GM23248 (cell line): Measurements from ENCODE around the gene SCAMP4.

Experiments used
- EZH2 ChIP-seq: fragments of 200-600 bp; sonication (generic); IDR thresholded peaks from 2 replicates; pipeline ENCODE4 v1.6.1; 2018; ENCODE audit warnings: antibody characterized with exemption, mild to moderate bottlenecking; ENCODE audit not compliant: insufficient read depth, poor library complexity, severe bottlenecking
- EZH2phosphoT487 ChIP-seq: fragments of 200-600 bp; sonication (generic); IDR thresholded peaks from 2 replicates; pipeline ENCODE4 v1.6.1; 2018; ENCODE audit warnings: antibody characterized with exemption, moderate library complexity, mild to moderate bottlenecking, low read depth; ENCODE audit not compliant: insufficient read depth

DNA sequence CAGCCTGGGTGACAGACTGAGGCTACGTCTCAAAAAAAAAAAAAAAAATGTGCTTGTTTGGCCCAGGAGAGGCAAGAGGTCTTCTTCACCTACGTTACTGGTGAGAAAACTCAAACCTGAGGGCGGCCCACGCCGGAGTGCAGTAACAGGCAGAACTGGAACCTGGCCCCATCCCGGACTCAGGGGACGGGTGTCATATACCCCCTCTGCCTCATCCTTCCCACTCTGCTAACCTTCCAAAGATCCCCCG, 414 bp upstream of the SCAMP4 start:
- TF ChIP-seq EZH2phosphoT487: no peak
- TF ChIP-seq EZH2: no peak
